HG03460 (cell line): Measurements from ENCODE around the gene NELFA.

ENCODE experiments used
- ATAC-seq: cut with Tn5 transposase; IDR thresholded peaks from one replicate; pipeline ENCODE4 v1.9.1; 2021; ENCODE audit not compliant: unreplicated experiment

NELFA gene

GRCh38 chr4:1939664-1940509 lies 68.9 kb downstream of the NELFA start:
- ATAC-seq: no peak

GRCh38 chr4:1938027-1938426 lies 70.7 kb downstream of the NELFA start:
- no peak for ATAC-seq

GRCh38 chr4:1937550-1937949 lies 71.2 kb downstream of the NELFA start:
- ATAC-seq: no peak

GRCh38 chr4:1933700-1934099 lies 75.1 kb downstream of the NELFA start:
- no peak for ATAC-seq

GRCh38 chr4:1932736-1933135 lies 76.0 kb downstream of the NELFA start:
- ATAC-seq: no peak
